AG09309 (cell line): ENCODE results near the gene CAMK1D.

Source experiments
- DNase-seq: peaks from one replicate; pipeline ENCODE4 v3.0.0-alpha.2; 2010; ENCODE audit warnings: low read depth
- H3K4me3 ChIP-seq: 2 replicates; pipeline ENCODE4 v1.5.1; 2011; ENCODE audit warnings: mild to moderate bottlenecking, low read depth, low read length, moderate library complexity; ENCODE audit not compliant: control insufficient read depth
- CTCF ChIP-seq: IDR thresholded peaks from 2 replicates; pipeline ENCODE4 v1.5.1; 2011; ENCODE audit warnings: mild to moderate bottlenecking, low read depth, low read length, inconsistent platforms; ENCODE audit not compliant: insufficient read depth, control insufficient read depth; ENCODE audit errors: missing control alignments

The CAMK1D gene

GRCh38 chr10:12479437-12479844 lies 130.1 kb downstream of the CAMK1D start:
- no peak overlapping the region for H3K4me3 ChIP-seq
- TF ChIP-seq CTCF = no peak
- DNase-seq = no peak

GRCh38 chr10:12479924-12480323 lies 130.6 kb downstream of the CAMK1D start:
- no peak for DNase-seq
- TF ChIP-seq CTCF = no peak

GRCh38 chr10:12480440-12480839 lies 131.1 kb downstream of the CAMK1D start:
- H3K4me3 ChIP-seq = no peak overlapping the region
- DNase-seq = no peak
- TF ChIP-seq CTCF = no peak

More at GRCh38 chr10:12479924-12480323, 130.6 kb downstream of the CAMK1D start:
- no peak overlapping the region for H3K4me3 ChIP-seq

- TF ChIP-seq CTCF = no peak
- no peak for DNase-seq
- no peak overlapping the region for H3K4me3 ChIP-seq
These were observed 132.6 kb downstream of the CAMK1D start for GRCh38 chr10:12481924-12482323.

- no peak for TF ChIP-seq CTCF
- no peak overlapping the region for H3K4me3 ChIP-seq
- DNase-seq = no peak
These were observed 133.2 kb downstream of the CAMK1D start for GRCh38 chr10:12482587-12482986.

GRCh38 chr10:12484002-12484918 lies 134.9 kb downstream of the CAMK1D start:
- TF ChIP-seq CTCF = no peak
- no peak overlapping the region for H3K4me3 ChIP-seq
- no peak for DNase-seq
